Fibroblast of mammary gland (primary cell): ENCODE measurements around the gene MOB2.

ENCODE experiments used
- DNase-seq: peaks from one replicate; pipeline ENCODE4 v3.0.0-alpha.2; 2010; ENCODE audit warnings: low read depth
- H3K4me3 ChIP-seq: 2 replicates; pipeline ENCODE4 v1.5.1; 2011; ENCODE audit warnings: low read depth, mild to moderate bottlenecking, low read length, moderate library complexity; ENCODE audit not compliant: control insufficient read depth
- CTCF ChIP-seq: conservative IDR thresholded peaks from 2 replicates; pipeline ENCODE4 v1.5.1; 2011; ENCODE audit warnings: low read depth, low read length, inconsistent platforms; ENCODE audit not compliant: control insufficient read depth, insufficient read depth

MOB2 gene

GRCh38 chr11:1458340-1459218 is 28.0 kb downstream of the MOB2 start:
- H3K4me3 ChIP-seq: no peak overlapping the region
- peak; percentile 32 for TF ChIP-seq CTCF
- peak; percentile 22 for DNase-seq

GRCh38 chr11:1457856-1458255 is 28.7 kb downstream of the MOB2 start:
- no peak for DNase-seq
- no peak for TF ChIP-seq CTCF
- no peak overlapping the region for H3K4me3 ChIP-seq

GRCh38 chr11:1457326-1457680 is 29.3 kb downstream of the MOB2 start:
- no peak for DNase-seq
- TF ChIP-seq CTCF: no peak
- H3K4me3 ChIP-seq: no peak overlapping the region

GRCh38 chr11:1456596-1457325 is 29.8 kb downstream of the MOB2 start:
- DNase-seq: no peak
- TF ChIP-seq CTCF: no peak
- H3K4me3 ChIP-seq: no peak overlapping the region

GRCh38 chr11:1456176-1456575 is 30.4 kb downstream of the MOB2 start:
- DNase-seq: no peak
- no peak overlapping the region for H3K4me3 ChIP-seq
- TF ChIP-seq CTCF: no peak

- TF ChIP-seq CTCF: no peak
- no peak for DNase-seq
- no peak overlapping the region for H3K4me3 ChIP-seq
Observed at GRCh38 chr11:1455763-1456060, 30.9 kb downstream of the MOB2 start.
